ENCODE data around the gene RSPH9. TPM values are rescaled to one million over a fixed set of nuclear protein-coding genes. Genes with fewer than 3 reads are reported as not detected.

The RSPH9 gene
- polyA plus RNA-seq, 2 donors: 0.14 to 0.16 TPM

DNA sequence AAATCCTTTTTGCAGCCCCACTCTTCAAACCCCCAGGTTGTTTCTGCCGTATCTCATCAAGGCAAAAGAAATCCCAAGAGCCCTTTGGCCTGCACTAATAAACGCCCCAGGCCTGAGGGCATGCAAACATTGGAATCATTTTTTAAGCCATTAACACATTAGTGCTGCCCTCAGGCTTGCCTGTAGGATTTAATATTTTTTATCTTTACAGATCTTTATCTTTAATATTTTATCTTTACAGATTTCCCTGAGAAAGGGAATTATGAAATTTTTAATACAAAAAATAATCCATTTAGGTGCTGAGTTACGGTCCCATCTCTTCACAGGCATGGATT, 30.5 kb upstream of the RSPH9 start:
- Histone ChIP-seq H3K9me3 (ENCODE audit: control insufficient read depth in 2 of 2, insufficient read depth in 1 of 2, low read depth in 1 of 2, low read length in 1 of 2) (no peaks in the 10 kb centered on the region), H3K4me3 (ENCODE audit: low read depth in 1 of 2, low read length in 2 of 2) (no peak overlapping the region), H3K4me1 (ENCODE audit: control insufficient read depth in 2 of 2, insufficient read depth in 2 of 2, low read length in 1 of 2) (no peaks in the 10 kb centered on the region), H3K27ac (ENCODE audit: low read depth in 2 of 2, low read length in 1 of 2) (no peak overlapping the region), H3K36me3 (ENCODE audit: control insufficient read depth in 2 of 2, insufficient read depth in 2 of 2, low read length in 1 of 2) (peaks cover 0 to 8% of the 10 kb centered on the region in 2 donors), H3K27me3 (ENCODE audit: control insufficient read depth in 1 of 2, insufficient read depth in 2 of 2, low read length in 2 of 2) (no peaks in the 10 kb centered on the region)
- 67 to 76% methylated on average over 3 of the region's 3 CpGs for whole genome bisulfite sequencing, 2 donors

DNA sequence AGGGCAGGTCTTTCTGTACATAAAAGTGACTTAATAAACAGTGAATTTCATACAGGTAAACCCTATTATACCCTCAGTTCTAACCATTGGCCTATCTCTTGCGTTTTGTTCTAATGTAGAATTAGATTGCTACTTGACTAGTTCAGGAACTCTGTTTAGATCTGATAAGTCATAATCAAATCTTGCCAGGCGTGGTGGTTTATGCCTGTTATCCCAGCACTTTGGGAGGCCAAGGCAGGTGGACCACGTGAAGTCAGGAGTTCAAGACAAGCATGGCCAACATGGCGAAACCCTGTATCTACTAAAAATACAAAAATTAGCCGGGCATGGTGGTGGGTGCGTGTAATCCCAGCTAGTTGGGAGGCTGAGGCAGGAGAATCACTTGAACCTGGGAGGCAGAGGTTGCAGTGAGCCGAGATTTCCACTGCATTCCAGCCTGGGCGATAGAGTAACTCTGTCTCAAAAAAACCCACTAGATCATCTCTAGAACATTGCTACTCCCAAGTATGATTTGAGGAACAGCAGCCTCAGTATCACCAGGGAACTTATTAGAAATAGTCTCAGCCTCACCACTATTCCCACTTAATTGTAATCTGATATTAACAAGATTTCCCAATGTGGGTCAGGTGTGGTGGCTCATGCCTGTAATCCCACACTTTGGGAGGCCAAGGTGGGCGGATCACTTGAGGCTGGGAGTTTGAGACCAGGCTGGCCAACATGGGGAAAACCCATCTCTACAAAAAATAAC, 27.9 kb upstream of the RSPH9 start:
- WGBS, 2 donors: 96 to 97% methylated on average over 9 of the region's 9 CpGs
- Histone ChIP-seq H3K36me3 (ENCODE audit: control insufficient read depth in 2 of 2, insufficient read depth in 2 of 2, low read length in 1 of 2) (peaks cover 10 to 25% of the 10 kb centered on the region in 2 donors), H3K27ac (ENCODE audit: low read depth in 2 of 2, low read length in 1 of 2) (no peak overlapping the region), H3K27me3 (ENCODE audit: control insufficient read depth in 1 of 2, insufficient read depth in 2 of 2, low read length in 2 of 2) (no peaks in the 10 kb centered on the region), H3K4me3 (ENCODE audit: low read depth in 1 of 2, low read length in 2 of 2) (no peak overlapping the region), H3K4me1 (ENCODE audit: control insufficient read depth in 2 of 2, insufficient read depth in 2 of 2, low read length in 1 of 2) (no peaks in the 10 kb centered on the region), H3K9me3 (ENCODE audit: control insufficient read depth in 2 of 2, insufficient read depth in 1 of 2, low read depth in 1 of 2, low read length in 1 of 2) (no peaks in the 10 kb centered on the region)

DNA sequence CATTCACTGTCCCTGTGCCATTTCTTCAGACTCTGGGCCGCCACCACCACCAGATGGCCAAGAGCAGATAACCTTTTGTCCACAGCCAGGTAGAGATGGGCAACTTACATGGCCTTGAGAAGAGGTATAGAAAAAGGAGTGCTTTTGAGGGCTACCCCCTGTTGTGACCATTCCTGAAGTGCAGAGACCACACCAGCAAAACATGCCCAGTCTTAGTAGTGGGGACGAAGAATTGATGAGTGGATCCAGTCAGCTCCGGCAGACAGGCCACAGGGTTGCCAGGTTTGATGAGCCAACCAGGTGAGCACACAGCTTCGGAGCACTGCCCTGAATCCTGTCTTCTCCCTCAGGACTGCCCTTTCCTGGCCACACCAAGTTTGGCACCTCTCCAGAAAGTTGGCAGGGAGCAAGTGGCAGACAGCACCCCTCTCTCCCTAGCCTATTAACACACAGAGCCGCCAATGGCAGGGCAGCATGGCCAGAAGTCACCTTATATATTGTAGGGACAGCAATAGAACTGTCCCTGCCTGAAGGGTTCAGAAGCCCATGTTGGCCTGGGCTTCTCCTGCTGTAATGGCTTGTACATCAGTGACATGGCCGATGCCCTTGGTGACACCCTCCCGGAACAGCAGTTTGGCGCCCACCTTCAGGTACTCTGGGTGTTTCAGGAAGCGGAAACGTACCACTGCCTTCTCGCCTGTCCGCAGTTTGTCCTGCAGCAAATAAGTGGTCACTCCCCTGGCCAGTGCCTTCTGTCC, 23.6 kb upstream of the RSPH9 start:
- no peaks in the 10 kb centered on the region for H3K9me3 ChIP-seq (ENCODE audit: control insufficient read depth in 2 of 2, insufficient read depth in 1 of 2, low read depth in 1 of 2, low read length in 1 of 2)
- peaks cover 22 to 52% of the 10 kb centered on the region in 2 donors for H3K36me3 ChIP-seq (ENCODE audit: control insufficient read depth in 2 of 2, insufficient read depth in 2 of 2, low read length in 1 of 2)
- no peaks in the 10 kb centered on the region for H3K27me3 ChIP-seq (ENCODE audit: control insufficient read depth in 1 of 2, insufficient read depth in 2 of 2, low read length in 2 of 2)
- 93 to 98% methylated on average over 12 of the region's 12 CpGs for WGBS, 2 donors
- H3K4me3 ChIP-seq (ENCODE audit: low read depth in 1 of 2, low read length in 2 of 2): no peak overlapping the region
- no peaks in the 10 kb centered on the region for H3K4me1 ChIP-seq (ENCODE audit: control insufficient read depth in 2 of 2, insufficient read depth in 2 of 2, low read length in 1 of 2)
- H3K27ac ChIP-seq (ENCODE audit: low read depth in 2 of 2, low read length in 1 of 2): no peak overlapping the region

DNA sequence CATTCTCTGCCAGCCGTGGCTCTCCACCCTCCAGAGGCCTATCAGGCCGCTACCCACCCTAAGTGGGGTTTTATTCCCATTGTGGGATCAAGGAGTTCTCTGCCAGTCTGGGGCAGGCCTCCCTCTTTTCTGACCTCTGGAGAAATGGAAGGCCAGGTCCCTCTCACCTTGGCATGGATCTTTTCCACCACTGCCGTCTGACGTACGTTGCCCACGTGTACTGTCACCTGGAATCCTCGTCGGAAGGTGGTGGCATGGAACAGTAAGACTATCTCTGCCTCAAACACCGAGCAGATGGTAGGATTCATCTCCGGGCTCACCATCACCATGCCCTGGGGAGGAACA, 23.0 kb upstream of the RSPH9 start:
- H3K27me3 ChIP-seq (ENCODE audit: control insufficient read depth in 1 of 2, insufficient read depth in 2 of 2, low read length in 2 of 2): no peaks in the 10 kb centered on the region
- no peak overlapping the region for H3K4me3 ChIP-seq (ENCODE audit: low read depth in 1 of 2, low read length in 2 of 2)
- no peaks in the 10 kb centered on the region for H3K9me3 ChIP-seq (ENCODE audit: control insufficient read depth in 2 of 2, insufficient read depth in 1 of 2, low read depth in 1 of 2, low read length in 1 of 2)
- 93 to 94% methylated on average over 10 of the region's 10 CpGs for WGBS, 2 donors
- no peak overlapping the region for H3K27ac ChIP-seq (ENCODE audit: low read depth in 2 of 2, low read length in 1 of 2)
- peaks cover 0 to under 1% of the 10 kb centered on the region in 2 donors for H3K4me1 ChIP-seq (ENCODE audit: control insufficient read depth in 2 of 2, insufficient read depth in 2 of 2, low read length in 1 of 2)
- peaks cover 22 to 52% of the 10 kb centered on the region in 2 donors for H3K36me3 ChIP-seq (ENCODE audit: control insufficient read depth in 2 of 2, insufficient read depth in 2 of 2, low read length in 1 of 2)

DNA sequence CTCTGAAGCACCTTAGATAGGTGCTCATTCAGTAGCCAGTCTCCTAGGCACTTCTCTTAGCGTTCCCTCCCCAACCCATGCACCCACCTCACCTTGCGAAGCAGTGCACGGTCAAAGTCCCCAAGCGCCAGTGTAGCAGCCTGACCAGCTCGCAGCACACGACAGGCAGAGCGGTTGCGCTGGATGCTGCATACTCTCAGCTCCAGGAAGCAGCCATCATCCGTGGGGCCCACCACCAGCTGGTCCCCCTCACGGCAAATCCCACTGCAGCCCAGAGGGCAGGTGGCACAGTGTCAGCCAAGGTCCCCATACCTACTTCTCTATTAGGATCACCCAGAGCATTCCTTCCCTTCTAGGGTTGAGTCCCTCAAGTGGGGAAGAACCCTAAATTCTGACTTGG, 22.3 kb upstream of the RSPH9 start:
- Histone ChIP-seq H3K27ac (ENCODE audit: low read depth in 2 of 2, low read length in 1 of 2) (no peak overlapping the region), H3K27me3 (ENCODE audit: control insufficient read depth in 1 of 2, insufficient read depth in 2 of 2, low read length in 2 of 2) (no peaks in the 10 kb centered on the region), H3K36me3 (ENCODE audit: control insufficient read depth in 2 of 2, insufficient read depth in 2 of 2, low read length in 1 of 2) (peaks cover 22 to 52% of the 10 kb centered on the region in 2 donors), H3K9me3 (ENCODE audit: control insufficient read depth in 2 of 2, insufficient read depth in 1 of 2, low read depth in 1 of 2, low read length in 1 of 2) (no peaks in the 10 kb centered on the region), H3K4me1 (ENCODE audit: control insufficient read depth in 2 of 2, insufficient read depth in 2 of 2, low read length in 1 of 2) (peaks cover 0 to 3% of the 10 kb centered on the region in 2 donors), H3K4me3 (ENCODE audit: low read depth in 1 of 2, low read length in 2 of 2) (no peak overlapping the region)
- 94% methylated on average over 10 of the region's 10 CpGs for WGBS, 2 donors

DNA sequence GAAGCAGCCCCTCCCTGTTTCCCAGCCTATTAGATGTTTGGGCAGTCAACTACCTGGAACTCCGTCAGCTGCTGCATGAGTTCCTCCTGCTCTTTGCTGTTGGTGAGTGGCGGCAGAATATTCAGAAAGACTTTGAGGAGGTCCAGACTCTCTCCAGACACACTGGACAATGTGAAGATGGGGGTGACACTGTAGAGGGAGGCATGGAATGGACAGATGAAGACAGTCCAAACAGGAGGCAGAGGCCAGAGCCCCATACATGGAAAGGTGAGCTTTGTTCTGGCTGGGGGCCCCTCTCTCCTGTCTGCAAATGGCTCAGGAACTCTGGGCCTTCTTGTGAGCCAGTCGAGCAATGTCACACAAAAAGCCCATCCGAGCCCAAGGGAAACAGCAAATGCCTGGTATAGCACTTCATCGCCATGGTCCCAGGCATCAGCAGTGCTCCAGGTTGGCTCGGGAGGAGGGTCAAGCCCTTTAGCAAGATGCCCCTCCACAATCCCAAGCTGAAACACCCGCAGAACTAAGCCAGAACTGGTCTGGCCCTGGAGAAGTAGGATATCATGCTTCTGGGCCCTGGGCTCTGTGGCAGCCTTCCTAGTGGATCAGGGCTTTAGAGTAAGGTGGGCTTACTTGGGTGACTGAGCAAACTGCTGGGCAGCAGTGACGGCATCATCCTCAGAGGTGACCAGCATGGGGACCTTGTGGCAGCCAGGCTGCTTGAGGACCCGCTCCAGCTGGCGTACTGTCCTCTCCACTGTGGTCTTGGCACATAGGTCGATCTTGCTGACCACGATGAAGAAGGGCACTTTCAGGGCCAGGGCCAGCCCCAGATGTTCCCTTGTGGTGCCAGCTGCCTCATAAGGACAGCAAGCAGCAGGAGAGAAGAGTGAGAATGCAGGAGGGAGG, 20.7 kb upstream of the RSPH9 start:
- no peaks in the 10 kb centered on the region for H3K9me3 ChIP-seq (ENCODE audit: control insufficient read depth in 2 of 2, insufficient read depth in 1 of 2, low read depth in 1 of 2, low read length in 1 of 2)
- peaks cover 22 to 52% of the 10 kb centered on the region in 2 donors for H3K36me3 ChIP-seq (ENCODE audit: control insufficient read depth in 2 of 2, insufficient read depth in 2 of 2, low read length in 1 of 2)
- H3K27ac ChIP-seq (ENCODE audit: low read depth in 2 of 2, low read length in 1 of 2): no peak overlapping the region
- peaks cover 0 to 3% of the 10 kb centered on the region in 2 donors for H3K4me1 ChIP-seq (ENCODE audit: control insufficient read depth in 2 of 2, insufficient read depth in 2 of 2, low read length in 1 of 2)
- no peaks in the 10 kb centered on the region for H3K27me3 ChIP-seq (ENCODE audit: control insufficient read depth in 1 of 2, insufficient read depth in 2 of 2, low read length in 2 of 2)
- 89 to 91% methylated on average over 12 of the region's 12 CpGs for WGBS, 2 donors
- H3K4me3 ChIP-seq (ENCODE audit: low read depth in 1 of 2, low read length in 2 of 2): no peak overlapping the region

DNA sequence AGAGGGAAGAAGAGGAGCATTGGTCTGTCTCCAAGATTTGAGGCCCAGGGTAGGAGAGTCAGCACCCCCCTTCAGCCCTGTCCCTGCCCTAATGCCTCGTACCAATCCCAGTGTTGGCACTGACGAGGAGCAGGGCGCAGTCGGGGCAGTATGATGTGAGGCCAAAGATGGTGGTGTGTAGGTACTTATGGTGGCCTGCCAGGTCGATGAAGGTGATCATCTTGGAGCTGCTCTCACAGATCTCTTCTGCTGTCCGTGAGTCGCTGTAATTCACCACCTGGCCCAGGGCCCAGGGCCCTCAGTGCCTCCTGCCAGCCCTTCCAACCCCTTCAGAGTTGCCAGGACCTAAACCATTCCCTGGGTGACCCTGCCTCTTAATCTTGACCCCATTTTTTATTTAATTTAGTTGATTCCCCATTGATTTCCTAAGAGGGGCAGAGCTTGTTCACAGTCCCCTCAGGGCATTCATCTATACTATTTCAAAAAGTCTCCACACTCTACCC, 20.0 kb upstream of the RSPH9 start:
- Histone ChIP-seq H3K4me1 (ENCODE audit: control insufficient read depth in 2 of 2, insufficient read depth in 2 of 2, low read length in 1 of 2) (peaks cover 0 to 3% of the 10 kb centered on the region in 2 donors), H3K36me3 (ENCODE audit: control insufficient read depth in 2 of 2, insufficient read depth in 2 of 2, low read length in 1 of 2) (peaks cover 22 to 52% of the 10 kb centered on the region in 2 donors), H3K9me3 (ENCODE audit: control insufficient read depth in 2 of 2, insufficient read depth in 1 of 2, low read depth in 1 of 2, low read length in 1 of 2) (no peaks in the 10 kb centered on the region), H3K27me3 (ENCODE audit: control insufficient read depth in 1 of 2, insufficient read depth in 2 of 2, low read length in 2 of 2) (no peaks in the 10 kb centered on the region), H3K4me3 (ENCODE audit: low read depth in 1 of 2, low read length in 2 of 2) (no peak overlapping the region), H3K27ac (ENCODE audit: low read depth in 2 of 2, low read length in 1 of 2) (no peak overlapping the region)
- 89 to 94% methylated on average over 7 of the region's 7 CpGs for WGBS, 2 donors

DNA sequence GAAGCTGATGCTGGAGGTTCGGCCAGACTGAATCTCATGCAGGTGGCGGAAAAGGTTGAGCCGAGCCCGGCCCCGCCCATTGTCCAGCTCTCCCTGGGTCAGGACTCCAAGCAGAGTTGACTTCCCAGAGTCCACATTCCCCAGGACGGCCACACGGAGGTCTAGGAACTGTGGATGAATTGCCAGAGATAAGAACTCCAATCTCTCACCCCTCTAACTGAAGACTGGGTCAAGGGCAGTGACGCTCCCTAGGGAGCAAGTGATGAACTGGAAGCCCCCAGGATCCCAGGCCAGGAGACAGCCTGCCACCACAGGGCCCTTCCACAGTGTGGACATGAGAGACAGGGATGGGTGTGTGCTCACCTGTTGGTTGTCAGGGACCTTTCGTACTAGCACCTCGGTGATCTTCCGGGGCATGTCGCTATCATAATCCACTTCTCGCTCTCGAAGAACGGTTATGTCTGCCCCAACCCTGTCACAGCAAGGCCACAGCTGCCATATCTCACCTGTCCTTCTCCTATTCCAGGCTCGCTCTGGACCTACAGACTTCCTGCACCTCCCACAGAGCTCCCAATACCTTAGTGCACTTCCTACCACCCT, 19.3 kb upstream of the RSPH9 start:
- Histone ChIP-seq H3K36me3 (ENCODE audit: control insufficient read depth in 2 of 2, insufficient read depth in 2 of 2, low read length in 1 of 2) (peaks cover 22 to 49% of the 10 kb centered on the region in 2 donors), H3K4me3 (ENCODE audit: low read depth in 1 of 2, low read length in 2 of 2) (no peak overlapping the region), H3K27ac (ENCODE audit: low read depth in 2 of 2, low read length in 1 of 2) (no peak overlapping the region), H3K4me1 (ENCODE audit: control insufficient read depth in 2 of 2, insufficient read depth in 2 of 2, low read length in 1 of 2) (peaks cover 0 to 3% of the 10 kb centered on the region in 2 donors), H3K27me3 (ENCODE audit: control insufficient read depth in 1 of 2, insufficient read depth in 2 of 2, low read length in 2 of 2) (no peaks in the 10 kb centered on the region), H3K9me3 (ENCODE audit: control insufficient read depth in 2 of 2, insufficient read depth in 1 of 2, low read depth in 1 of 2, low read length in 1 of 2) (no peaks in the 10 kb centered on the region)
- WGBS, 2 donors: 94 to 96% methylated on average over 16 of the region's 16 CpGs
